Ishikawa (cell line): ENCODE results near the gene NEK11.

Source experiments
- CEBPB ChIP-seq: IDR thresholded peaks from 2 replicates; pipeline ENCODE4 v1.6.1; 2012
- CREB1 ChIP-seq: IDR thresholded peaks from 2 replicates; pipeline ENCODE4 v1.6.1; 2012; ENCODE audit warnings: low read depth
- EGR1 ChIP-seq: IDR thresholded peaks from 2 replicates; pipeline ENCODE4 v1.6.1; 2012
- EP300 ChIP-seq: IDR thresholded peaks from 2 replicates; pipeline ENCODE4 v1.6.1; 2012; ENCODE audit warnings: borderline replicate concordance
- FOXM1 ChIP-seq: IDR thresholded peaks from 2 replicates; pipeline ENCODE4 v1.6.1; 2012; ENCODE audit warnings: low read depth, borderline replicate concordance
- MAX ChIP-seq: IDR thresholded peaks from 2 replicates; pipeline ENCODE4 v1.6.1; 2012
- NFIC ChIP-seq: IDR thresholded peaks from 2 replicates; pipeline ENCODE4 v1.6.1; 2012
- RAD21 ChIP-seq: IDR thresholded peaks from 2 replicates; pipeline ENCODE4 v1.6.1; 2012; ENCODE audit warnings: low read depth
- REST ChIP-seq: IDR thresholded peaks from 2 replicates; pipeline ENCODE4 v1.6.1; 2012; ENCODE audit warnings: low read depth, mild to moderate bottlenecking
- TAF1 ChIP-seq: IDR thresholded peaks from 2 replicates; pipeline ENCODE4 v1.6.1; 2012; ENCODE audit warnings: low read depth, mild to moderate bottlenecking
- TCF12 ChIP-seq: IDR thresholded peaks from 2 replicates; pipeline ENCODE4 v1.6.1; 2012; ENCODE audit warnings: low read depth
- TEAD4 ChIP-seq: IDR thresholded peaks from 2 replicates; pipeline ENCODE4 v1.6.1; 2012
- USF1 ChIP-seq: IDR thresholded peaks from 2 replicates; pipeline ENCODE4 v1.6.1; 2012
- YY1 ChIP-seq: IDR thresholded peaks from 2 replicates; pipeline ENCODE4 v1.6.1; 2012; ENCODE audit warnings: low read depth
- ZBTB7A ChIP-seq: IDR thresholded peaks from 2 replicates; pipeline ENCODE4 v1.6.1; 2012; ENCODE audit warnings: low read depth

The NEK11 gene

GRCh38 chr3:131348911-131349310 lies 322.2 kb downstream of the NEK11 start:
- no peak for TF ChIP-seq EP300
- no peak for TF ChIP-seq NFIC
- no peak for TF ChIP-seq TEAD4
- TF ChIP-seq MAX, result no peak
- TF ChIP-seq CEBPB, result no peak
- no peak for TF ChIP-seq RAD21
- no peak for TF ChIP-seq ZBTB7A
- no peak for TF ChIP-seq YY1
- no peak for TF ChIP-seq REST
- TF ChIP-seq TAF1, result no peak
- no peak for TF ChIP-seq TCF12
- no peak for TF ChIP-seq CREB1

GRCh38 chr3:131349454-131349853 lies 322.8 kb downstream of the NEK11 start:
- TF ChIP-seq REST (no peak), MAX (no peak), CEBPB (no peak), FOXM1 (no peak), NFIC (no peak), USF1 (no peak), TAF1 (no peak), EP300 (no peak), CREB1 (no peak), YY1 (no peak), TCF12 (no peak), RAD21 (no peak), TEAD4 (no peak), EGR1 (no peak), ZBTB7A (no peak)

- no peak for TF ChIP-seq TAF1
- TF ChIP-seq USF1, result no peak
- no peak for TF ChIP-seq CREB1
- no peak for TF ChIP-seq RAD21
- TF ChIP-seq NFIC, result no peak
- no peak for TF ChIP-seq TEAD4
- no peak for TF ChIP-seq YY1
- TF ChIP-seq EP300, result no peak
- TF ChIP-seq REST, result no peak
- no peak for TF ChIP-seq EGR1
- TF ChIP-seq MAX, result no peak
Observed at GRCh38 chr3:131349946-131350347, 323.3 kb downstream of the NEK11 start.

GRCh38 chr3:131350506-131350905 lies 323.8 kb downstream of the NEK11 start:
- TF ChIP-seq YY1, result no peak
- no peak for TF ChIP-seq USF1
- no peak for TF ChIP-seq NFIC
- TF ChIP-seq FOXM1, result no peak
